GM21576 (cell line): Measurements from ENCODE around the gene PITPNC1.
"Not testable (repeated sequence)": the region's sequence is repeated elsewhere in the genome, so short reads cannot be mapped to it uniquely, and the experiment has no call there.

Experiments
- ATAC-seq: cut with Tn5 transposase; IDR thresholded peaks from one replicate; pipeline ENCODE4 v1.9.1; 2021; ENCODE audit warnings: mild to moderate bottlenecking, moderate library complexity; ENCODE audit not compliant: unreplicated experiment

Gene PITPNC1

DNA sequence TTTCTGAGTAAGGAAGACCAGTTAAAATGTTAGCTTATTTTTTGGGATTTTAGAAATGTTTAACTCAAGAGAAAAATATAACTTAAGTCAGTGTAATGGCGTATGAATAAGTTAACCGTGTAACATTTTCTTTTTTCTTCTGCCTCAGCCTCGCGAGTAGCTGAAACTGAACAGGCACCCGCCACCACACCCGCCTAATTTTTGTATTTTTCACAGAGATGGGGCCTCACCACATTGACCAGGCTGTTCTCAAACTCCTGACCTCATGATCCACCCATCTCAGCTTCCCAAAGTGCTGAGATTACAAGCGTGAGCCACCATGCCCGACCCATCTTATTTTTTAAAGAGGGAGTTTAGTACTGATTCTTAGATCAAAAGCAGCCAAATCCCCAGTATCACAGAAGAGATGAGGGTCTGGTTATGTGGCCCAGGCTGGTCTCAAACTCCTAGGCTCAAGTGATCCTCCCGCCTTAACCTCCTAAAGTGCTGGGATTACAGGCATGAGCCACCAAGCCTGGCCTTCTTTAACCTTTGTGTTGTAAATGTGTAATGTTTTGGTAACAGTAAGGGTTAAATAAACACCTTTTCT is 16.8 kb downstream of the PITPNC1 start:
- no peak for ATAC-seq

DNA sequence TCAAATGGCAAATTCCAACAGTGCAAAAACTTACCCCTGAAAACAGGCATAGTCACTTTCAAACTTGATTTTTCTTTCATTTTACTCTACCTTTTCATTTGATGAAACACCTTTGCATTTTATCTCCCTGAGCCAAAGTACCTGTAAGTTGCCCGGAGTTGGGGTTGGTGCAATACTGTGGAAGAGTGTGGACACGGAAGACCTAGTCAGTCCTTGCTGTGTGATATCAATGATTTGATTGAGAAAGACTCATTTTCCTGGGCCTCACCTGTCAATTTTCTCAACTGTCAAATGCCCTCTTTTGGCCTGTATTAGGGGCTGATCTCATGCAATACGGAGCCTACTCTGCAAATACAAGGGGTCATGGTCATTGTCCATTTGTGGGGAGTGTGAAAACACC is 22.6 kb downstream of the PITPNC1 start:
- ATAC-seq: no peak

DNA sequence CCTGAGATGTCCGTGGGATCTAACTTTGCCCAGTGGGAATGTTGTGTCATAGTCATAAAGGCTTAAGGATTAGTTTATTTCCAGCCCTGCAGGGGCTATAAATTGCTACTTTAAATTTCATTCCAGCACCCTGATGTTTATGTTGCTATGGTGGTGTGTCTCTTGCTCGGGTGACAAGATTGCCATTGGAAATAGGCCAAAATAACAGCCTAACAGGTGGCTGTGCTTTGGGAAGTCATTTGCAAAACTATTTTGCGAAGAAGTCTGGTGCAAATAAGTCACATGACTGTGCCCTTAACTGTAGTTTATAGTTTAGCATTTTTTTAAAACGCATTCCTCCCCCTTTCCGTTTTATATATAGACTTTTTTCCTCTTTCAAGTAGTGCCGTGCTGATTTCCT is 23.1 kb downstream of the PITPNC1 start:
- ATAC-seq: no peak

DNA sequence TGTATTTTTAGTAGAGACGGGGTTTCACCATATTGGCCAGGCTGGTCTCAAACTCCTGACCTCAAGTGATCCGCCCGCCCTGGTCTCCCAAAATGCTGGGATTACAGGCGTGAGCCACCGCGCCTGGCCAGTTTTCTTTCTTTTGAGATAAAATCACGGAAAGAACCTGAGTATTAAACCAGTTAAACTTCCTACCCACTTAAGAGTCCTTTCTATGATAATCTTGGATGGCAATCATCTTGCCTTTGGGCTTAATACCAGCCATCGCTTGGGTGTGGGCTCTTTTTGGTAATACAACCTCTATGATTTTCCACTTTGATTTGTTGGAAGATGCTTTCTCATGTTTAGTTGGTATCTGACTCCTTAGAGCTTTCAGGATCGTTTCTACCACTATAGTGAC is 24.0 kb downstream of the PITPNC1 start:
- ATAC-seq: no peak

DNA sequence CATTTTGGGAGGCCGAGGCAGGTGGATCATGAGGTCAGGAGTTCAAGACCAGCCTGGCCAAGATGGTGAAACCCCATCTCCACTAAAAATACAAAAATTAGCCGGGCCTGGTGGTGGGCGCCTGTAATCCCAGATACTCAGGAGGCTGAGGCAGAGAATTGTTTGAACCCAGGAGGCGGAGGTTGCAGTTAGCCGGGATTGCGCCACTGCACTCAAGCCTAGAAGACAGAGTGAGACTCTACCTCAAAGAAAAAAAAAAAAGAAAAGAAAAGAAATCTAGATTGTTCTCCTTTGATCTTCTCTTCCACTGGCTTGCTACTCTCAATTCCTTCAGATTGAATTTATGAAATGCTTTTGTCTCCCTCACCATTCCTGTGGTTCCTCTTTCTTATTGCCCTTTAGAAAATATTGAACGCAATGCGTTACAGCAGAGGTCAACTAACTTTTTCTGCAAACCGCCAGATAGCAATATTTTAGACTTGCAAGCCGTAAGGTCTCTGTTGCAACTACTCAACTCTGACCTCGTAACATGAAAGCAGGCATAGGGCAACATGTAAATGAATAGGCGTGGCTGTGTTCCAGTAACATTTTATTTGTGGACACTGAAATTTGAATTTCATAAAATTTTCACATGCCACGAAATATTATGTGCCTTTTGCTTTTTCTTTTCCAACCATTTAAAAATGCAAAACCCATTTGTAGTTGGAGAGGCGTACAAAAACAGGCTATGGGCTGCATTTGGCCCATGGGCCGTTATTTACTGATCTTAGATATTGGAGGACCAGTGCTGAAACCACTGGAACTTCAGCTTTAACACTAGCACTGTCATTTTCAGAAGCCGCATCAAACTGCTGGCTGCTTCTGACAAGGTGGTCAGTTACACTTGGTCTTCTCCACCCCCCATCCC is 24.8 kb downstream of the PITPNC1 start:
- ATAC-seq: no peak

DNA sequence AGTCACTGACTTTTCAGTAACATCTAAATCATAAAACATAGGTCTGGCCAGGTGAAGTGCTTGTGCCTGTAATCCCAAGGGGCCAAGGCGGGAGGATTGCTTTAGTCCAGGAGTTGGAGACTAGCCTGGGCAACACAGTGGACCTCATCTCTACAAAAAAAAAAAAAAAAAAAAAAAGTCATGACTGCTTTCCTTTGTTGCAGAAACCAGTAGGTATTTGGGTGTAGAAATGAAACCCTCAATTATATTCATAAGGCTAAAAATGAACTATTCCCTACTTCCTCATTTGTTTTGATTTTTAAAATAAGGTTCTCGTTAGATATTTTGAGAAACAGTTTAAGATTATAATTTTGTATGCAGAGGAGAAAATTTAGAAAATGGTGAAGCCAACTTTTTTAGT is 26.0 kb downstream of the PITPNC1 start:
- ATAC-seq: no peak

DNA sequence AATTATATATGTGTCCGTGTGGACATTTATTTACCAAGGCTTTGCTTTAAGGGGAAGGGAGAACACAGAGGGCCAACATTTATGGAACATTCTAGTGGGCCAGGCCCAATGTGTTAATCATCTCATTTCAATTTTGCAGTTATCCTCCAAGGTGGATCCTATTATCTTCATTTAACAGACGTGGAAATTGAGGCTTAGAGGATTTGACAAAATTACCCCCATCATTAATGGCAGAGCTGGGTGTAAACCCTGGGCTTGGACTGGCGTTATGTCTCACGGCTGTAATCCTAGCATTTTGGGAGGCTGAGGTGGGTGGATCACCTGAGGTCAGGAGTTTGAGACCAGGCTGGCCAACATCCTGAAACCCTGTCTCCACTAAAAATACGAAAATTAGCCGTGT is 26.4 kb downstream of the PITPNC1 start:
- ATAC-seq: no peak

DNA sequence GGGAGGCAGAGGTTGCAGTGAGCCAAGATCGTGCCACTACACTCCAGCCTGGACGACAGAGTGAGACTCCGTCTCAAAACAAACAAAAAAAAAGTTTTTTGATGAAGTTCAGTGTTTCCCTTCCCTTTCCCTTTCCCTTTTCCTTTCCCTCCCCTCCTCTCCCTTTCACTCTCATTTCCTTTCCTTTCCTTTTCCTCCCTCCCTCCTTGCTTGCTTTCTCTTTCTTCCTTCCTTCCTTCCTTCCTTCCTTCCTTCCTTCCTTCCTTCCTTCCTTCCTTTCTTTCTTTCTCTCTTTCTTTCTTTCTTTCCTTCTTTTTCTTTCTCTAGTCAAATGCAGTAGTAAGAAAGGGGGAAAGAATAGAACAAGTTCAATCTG is 31.4 kb downstream of the PITPNC1 start:
- ATAC-seq: not testable (repeated sequence)

DNA sequence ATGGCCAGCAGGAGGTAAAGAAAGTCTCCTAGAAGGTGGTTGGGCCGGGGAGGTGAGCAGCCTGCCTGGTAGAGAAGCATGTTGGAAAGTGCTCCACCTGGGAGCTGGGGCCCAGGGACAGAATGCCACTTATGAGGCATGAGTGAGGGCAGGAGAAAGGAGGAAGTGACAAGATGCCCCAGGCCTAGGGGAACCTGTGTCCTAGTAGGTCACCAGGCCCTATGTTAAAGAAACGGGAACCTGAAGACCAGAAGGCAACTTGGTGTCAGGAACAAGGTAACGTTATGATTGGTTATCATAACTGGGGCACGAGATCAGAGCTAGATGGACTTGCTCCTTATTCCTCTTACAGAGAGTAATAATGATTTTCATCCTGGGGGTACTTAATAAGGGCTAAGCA is 34.3 kb downstream of the PITPNC1 start:
- ATAC-seq: no peak

DNA sequence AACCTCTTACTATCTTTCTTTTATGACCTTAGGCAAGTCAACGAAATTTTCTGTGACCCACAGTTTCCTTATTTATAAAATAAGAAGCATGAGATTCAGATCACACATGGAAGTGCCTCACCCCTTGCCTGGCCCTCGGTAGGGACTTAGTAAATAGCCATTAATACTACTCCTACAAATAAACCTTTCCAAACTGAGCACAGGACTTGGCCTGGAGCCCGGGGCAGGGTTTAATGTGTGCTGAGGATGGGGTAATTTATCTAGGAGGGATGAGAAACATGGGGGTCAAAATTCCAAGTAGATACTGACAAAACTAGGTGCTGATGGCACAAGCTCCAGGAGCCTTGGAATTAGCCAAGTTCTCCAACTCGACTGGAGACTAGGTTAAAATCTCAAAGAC is 35.0 kb downstream of the PITPNC1 start:
- ATAC-seq: no peak

DNA sequence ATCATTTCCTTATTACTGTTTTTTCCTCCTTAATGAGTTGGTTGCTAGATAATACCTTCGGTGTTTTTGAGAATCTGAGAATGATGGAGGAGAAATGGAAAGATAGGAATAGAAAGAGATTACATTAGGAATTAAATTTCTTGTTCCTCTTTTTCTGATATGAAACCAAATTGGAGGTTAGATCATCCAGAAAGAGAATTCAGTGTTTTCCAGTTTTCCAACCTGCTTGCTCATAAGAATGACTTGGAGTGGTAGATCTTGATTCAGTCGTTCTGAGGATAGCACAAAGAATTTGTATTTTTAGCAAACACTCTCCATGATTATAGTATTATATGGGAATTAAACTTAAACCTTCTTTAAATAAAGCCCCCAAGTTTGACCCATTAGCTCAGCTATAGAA is 35.9 kb downstream of the PITPNC1 start:
- no peak for ATAC-seq

DNA sequence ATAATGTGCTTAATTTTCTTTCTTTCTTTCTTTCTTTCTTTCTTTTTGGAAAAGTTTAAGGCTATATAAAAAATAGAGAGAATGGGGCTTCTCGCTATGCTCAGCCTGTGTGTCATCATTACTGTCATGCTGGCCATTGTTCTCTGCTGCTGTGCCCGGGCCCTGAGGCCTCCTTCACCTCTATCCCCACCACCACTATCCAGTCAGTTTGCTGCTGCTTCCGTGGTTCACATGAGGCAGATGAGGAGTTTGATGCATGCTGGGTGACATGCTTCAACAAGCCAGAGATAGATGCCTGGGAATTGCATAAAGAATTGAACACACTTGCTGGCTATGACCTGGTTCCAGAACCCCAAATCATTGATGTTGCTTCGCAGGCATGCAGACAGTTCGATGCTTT is 36.3 kb downstream of the PITPNC1 start:
- no peak for ATAC-seq

DNA sequence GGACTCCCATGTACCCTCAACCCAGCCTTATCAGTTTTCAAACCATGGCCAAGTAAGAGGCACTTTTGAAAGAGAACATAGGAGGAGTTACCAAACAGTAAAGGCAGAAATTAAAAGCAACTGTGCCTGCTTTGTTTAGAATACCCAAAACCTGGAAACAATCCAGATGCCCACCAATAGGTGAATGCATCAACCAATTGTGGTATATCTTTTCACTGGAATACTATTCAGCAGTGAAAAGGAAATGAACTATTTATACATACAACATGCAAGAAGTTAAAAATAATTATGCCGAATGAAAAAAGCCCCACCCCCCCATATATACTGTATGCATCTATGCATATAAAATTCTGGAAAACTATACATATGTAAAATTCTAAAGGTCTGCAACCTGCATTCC is 37.0 kb downstream of the PITPNC1 start:
- no peak for ATAC-seq

DNA sequence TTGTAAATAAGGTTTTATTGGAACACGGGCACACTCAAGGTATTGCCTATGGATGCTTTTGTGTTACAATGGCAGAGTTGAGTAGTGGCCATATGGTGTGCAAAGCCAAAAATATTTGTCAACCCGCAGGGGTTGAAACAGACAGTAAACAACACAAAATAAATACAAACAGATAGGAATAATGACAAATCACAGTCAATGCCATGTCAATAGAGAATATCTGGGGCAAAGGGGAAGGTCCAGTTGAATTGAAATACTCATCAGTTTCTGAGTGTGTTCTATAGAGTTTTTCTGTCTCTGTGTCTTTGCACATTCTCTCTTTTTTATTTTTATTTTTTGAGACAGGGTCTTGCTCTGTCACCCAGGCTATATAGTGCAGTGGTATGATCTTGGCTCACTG is 37.5 kb downstream of the PITPNC1 start:
- ATAC-seq: no peak

DNA sequence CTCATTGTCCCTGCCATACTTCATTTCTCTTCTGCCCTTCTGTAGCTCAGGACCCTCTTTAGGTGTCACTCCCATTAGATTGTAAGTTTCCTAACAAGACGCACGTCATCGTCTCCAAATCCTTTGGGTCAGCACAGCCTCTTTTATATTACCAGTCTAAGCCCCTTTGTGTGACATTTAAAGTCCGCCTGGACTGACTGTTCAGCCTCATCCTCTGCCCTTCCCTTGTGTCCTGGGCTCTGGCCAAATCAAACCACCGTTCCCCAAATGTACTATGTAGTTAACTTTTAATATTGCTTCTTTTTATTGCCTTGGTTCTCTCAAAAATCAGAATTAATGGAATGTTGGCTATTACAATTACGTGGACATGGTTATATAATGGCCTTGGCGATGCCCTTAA is 38.2 kb downstream of the PITPNC1 start:
- ATAC-seq: no peak

DNA sequence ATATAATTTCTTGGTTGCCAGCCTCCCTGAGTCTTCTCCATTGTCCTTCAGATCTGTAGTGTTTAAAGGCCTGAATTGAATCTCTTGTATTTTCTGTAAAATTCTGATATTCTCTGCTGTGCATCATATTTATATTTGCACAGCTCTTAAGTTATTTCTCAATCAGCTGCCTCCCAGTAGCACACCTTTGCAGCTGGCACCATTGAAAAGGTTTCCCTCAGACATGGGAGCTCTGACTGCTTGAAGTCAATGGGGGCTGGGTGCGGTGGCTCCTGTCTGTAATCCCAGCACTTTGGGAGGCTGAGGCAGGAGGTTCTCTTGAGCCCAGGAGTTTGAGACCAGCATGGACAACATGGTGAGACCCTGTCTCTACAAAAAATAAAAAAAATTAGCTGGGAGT is 40.4 kb downstream of the PITPNC1 start:
- ATAC-seq: no peak

DNA sequence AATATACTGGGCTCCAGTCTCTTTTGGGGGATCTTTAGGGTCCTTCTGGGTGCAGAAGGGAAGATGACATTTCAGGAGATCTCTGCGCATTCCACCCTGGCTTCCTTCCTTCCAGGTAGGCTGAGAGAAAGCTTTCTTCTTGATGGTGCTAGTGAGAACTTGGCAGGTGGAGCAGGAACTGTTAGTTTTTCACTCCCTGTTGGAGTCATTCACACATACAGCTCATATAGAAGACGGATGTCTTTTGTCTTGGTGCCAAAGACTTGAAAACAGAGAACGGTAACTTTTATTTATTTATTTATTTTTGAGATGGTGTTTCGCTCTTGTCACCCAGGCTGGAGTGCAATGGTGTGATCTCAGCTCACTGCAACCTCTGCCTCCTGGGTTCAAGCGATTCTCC is 43.9 kb downstream of the PITPNC1 start:
- ATAC-seq: no peak

DNA sequence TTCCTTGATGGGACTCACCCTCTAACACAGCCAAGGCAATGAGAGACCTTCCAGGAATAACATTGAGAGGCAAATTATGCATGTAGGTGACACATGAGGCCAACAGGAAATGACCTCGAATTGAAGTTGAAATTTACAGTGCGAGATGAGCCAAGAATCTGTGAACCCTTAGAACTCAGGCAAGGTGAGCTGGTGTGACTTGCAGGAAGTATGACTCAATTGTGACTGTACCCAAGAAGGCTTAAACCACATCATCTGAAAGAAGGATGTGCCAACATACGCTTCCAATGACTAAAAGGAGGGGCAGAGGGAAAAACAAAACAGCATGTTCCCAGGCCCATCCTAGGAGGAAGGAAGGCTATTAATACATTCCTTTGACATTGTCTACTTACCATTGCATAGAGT is 44.8 kb downstream of the PITPNC1 start:
- no peak for ATAC-seq

DNA sequence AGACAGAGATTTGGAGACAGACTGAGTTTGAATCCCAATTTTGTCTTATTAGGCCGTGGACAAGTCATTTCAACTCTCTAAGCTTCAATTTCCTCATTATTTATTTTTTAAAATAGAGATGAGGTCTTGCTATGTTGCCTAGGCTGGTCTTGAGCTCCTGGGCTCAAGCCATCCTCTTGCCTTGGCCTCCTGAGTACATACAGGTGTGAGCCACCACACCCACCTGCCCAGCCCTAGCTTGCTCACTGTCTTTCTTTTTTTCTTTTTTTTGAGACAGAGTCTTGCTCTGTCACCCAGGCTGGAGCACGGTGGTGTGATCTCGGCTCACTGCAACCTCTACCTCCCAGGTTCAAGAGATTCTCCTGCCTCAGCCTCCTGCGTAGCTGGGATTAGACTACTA is 45.2 kb downstream of the PITPNC1 start:
- not testable (repeated sequence) for ATAC-seq

DNA sequence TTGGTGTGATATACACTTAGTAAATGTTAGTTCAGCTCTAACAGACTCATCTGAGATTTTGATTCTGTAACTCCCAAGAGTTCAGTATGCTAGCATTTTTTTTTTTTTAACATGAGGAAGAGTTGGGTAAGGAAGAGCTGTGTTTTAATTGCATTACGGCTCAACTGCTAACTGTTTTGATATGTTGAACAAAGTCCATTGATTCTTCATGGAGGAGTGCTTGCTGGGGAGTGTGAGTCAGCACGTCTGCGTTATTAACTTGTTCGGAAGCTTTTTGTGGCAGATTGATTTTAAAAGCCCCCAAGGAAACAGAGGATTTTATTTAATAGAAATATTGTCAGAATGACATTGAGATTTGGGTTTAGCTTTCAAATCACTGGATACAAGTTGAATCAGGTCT is 45.8 kb downstream of the PITPNC1 start:
- no peak for ATAC-seq

DNA sequence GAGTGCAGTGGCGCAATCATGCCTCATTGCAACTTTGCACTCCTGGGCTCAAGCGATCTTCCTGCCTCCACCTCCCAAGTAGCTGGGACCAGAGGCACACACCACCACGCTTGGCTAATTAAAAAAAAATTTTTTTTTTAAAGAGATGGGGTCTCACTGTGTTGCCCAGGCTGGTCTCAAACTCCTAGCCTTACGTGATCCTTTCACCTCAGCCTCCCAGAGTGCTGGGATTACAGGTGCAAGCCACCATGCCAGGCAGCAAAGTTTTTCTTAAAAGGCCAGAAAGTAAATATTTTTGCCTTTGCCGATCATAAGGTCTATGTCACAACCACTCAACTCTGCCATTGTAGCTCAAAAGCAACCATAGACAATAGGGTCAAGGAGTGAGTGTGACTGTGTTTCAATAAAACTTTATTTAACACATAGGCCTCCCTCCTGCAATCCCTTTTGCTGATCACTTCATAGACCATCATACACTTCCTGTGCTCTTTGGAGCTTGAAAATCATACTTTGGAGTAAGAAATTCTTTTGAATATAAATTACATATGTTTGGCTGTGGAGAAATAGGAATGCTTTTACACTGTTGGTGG is 48.6 kb downstream of the PITPNC1 start:
- no peak for ATAC-seq

DNA sequence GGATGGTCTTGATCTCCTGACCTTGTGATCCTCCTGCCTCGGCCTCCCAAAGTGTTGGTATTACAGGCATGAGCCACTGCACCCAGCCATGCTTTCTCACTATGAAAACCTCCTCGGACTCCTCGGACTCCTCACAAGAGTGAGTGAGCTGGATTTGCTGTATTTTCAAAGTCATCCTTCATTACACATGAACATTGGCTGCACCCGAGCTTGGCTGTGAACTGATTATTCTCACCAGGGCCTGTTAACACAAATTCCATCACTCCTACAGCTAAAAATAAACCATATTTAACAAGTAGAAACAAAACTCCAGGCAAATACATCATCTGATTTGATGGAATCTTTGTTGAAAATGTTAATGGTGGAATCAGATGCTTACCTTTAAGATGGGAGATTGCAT is 50.3 kb downstream of the PITPNC1 start:
- no peak for ATAC-seq
